Caco-2 (cell line): ENCODE data around the gene DOCK3. TPM values are rescaled to one million over a fixed set of nuclear protein-coding genes. Genes with fewer than 3 reads are reported as not detected.

Source experiments
- BruUV-seq: library from RNA; stranded (reverse); fragments of 400-500 nt; replicated peaks from 2 replicates; lab custom pipeline; 2021; lab: Mats Ljungman, UMichigan
- CTCF ChIA-PET: fragments of 300-600 bp; sonication (Branson Sonifier 250); formaldehyde crosslinking; loops from one replicate; lab custom pipeline; 2022; ENCODE audit warnings: antibody characterized with exemption; lab: Charles Lee
- POLR2A ChIA-PET: fragments of 300-600 bp; sonication (Branson Sonifier 250); formaldehyde crosslinking; loops from one replicate; lab custom pipeline; 2022; ENCODE audit warnings: antibody characterized with exemption; lab: Charles Lee
- DNase-seq, 2 experiments: peaks; one replicate each; pipeline versions ENCODE4 v3.0.0 to v3.0.0-alpha.2; 2020 to 2022
- H3K27me3 ChIP-seq: replicated peaks from 2 replicates; pipeline ENCODE4 v1.6.0; 2011; ENCODE audit warnings: low read length; ENCODE audit not compliant: control insufficient read depth, insufficient read depth
- H3K36me3 ChIP-seq: 2 replicates; pipeline ENCODE4 v1.5.1; 2011; ENCODE audit warnings: low read length; ENCODE audit not compliant: control insufficient read depth, insufficient read depth
- H3K4me1 ChIP-seq: fragments of 250-450 bp; sonication (Bioruptor Pico); 2 replicates; pipeline ENCODE4 v1.5.1; 2020; ENCODE audit warnings: mild to moderate bottlenecking
- H3K4me3 ChIP-seq: 2 replicates; pipeline ENCODE4 v1.5.1; 2011; ENCODE audit warnings: low read depth, mild to moderate bottlenecking, control low read depth, low read length
- H3K9me3 ChIP-seq: fragments of 250-450 bp; sonication (Bioruptor Pico); 2 replicates; pipeline ENCODE4 v1.5.1; 2020; ENCODE audit warnings: mild to moderate bottlenecking, moderate library complexity
- H3K27ac Mint-ChIP-seq: one replicate; pipeline ENCODE4 v1.8.0; 2022; ENCODE audit warnings: mixed read lengths; ENCODE audit not compliant: unreplicated experiment
- H3K27me3 Mint-ChIP-seq: one replicate; pipeline ENCODE4 v1.8.0; 2022; ENCODE audit warnings: mixed read lengths; ENCODE audit not compliant: insufficient read depth, unreplicated experiment
- H3K36me3 Mint-ChIP-seq: one replicate; pipeline ENCODE4 v1.8.0; 2022; ENCODE audit warnings: mild to moderate bottlenecking, mixed read lengths; ENCODE audit not compliant: insufficient read depth, unreplicated experiment
- H3K4me1 Mint-ChIP-seq: one replicate; pipeline ENCODE4 v1.8.0; 2022; ENCODE audit warnings: low read depth, mixed read lengths; ENCODE audit not compliant: unreplicated experiment
- H3K4me3 Mint-ChIP-seq: one replicate; pipeline ENCODE4 v1.8.0; 2022; ENCODE audit warnings: mild to moderate bottlenecking, moderate library complexity, mixed read lengths; ENCODE audit not compliant: unreplicated experiment
- H3K9me3 Mint-ChIP-seq: one replicate; pipeline ENCODE4 v1.8.0; 2022; ENCODE audit warnings: mixed read lengths; ENCODE audit not compliant: unreplicated experiment
- CTCF ChIP-seq, 2 experiments: fragments of 200-600 bp in 1 of 2; IDR thresholded peaks; 1 replicate in 1 of 2; 2 replicates in 1 of 2; pipeline versions ENCODE4 v1.5.1 to v1.8.0; 2011 to 2022; ENCODE audit warnings: antibody characterized with exemption in 1 of 2, control low read depth in 1 of 2, inconsistent platforms in 1 of 2, low read depth in 1 of 2, low read length in 1 of 2, mild to moderate bottlenecking in 1 of 2, moderate library complexity in 1 of 2; ENCODE audit not compliant: insufficient read depth in 1 of 2, severe bottlenecking in 1 of 2, unreplicated experiment in 1 of 2
- intact Hi-C: fragments of 100-400 bp; cut with micrococcal nuclease; formaldehyde crosslinking; loops from one replicate; pipeline ENCODE4 v1.10.0; 2022; ENCODE audit not compliant: unreplicated experiment
- total RNA-seq: library from RNA; stranded (reverse); gene quantifications from 2 replicates; pipeline ENCODE4 v1.2.3, GENCODE V29; 2022

The DOCK3 gene
- total RNA-seq, 1 experiment from 2014 or later: 0.05 TPM

- peaks cover 16% of the 10 kb centered on the region for H3K27me3 Mint-ChIP-seq
- H3K36me3 Mint-ChIP-seq: no peaks in the 10 kb centered on the region
- H3K9me3 ChIP-seq: no peaks in the 10 kb centered on the region
- DNase-seq: no peak
- H3K27ac Mint-ChIP-seq: no peak overlapping the region
- H3K36me3 ChIP-seq: no peaks in the 10 kb centered on the region
- H3K9me3 Mint-ChIP-seq: peaks cover 9% of the 10 kb centered on the region
- no TSS peak for BruUV-seq
- H3K4me1 Mint-ChIP-seq: no peaks in the 10 kb centered on the region
- intact Hi-C loops: no loop called here
- H3K4me3 Mint-ChIP-seq: no peak overlapping the region
- POLR2A ChIA-PET: no interaction called here
- TF ChIP-seq CTCF (IDR thresholded peaks at IDR 0.05; ENCODE audit: insufficient read depth in 1 of 2, low read depth in 1 of 2, low read length in 1 of 2, severe bottlenecking in 1 of 2, unreplicated experiment in 1 of 2): no peak
- no peaks in the 10 kb centered on the region for H3K4me1 ChIP-seq
- H3K27me3 ChIP-seq: no peaks in the 10 kb centered on the region
- CTCF ChIA-PET: no interaction called here
- H3K4me3 ChIP-seq: no peak overlapping the region
Measured at GRCh38 chr3:51063053-51063452, 388.3 kb downstream of the DOCK3 start.

GRCh38 chr3:51075221-51075775 lies 400.6 kb downstream of the DOCK3 start:
- Mint-ChIP-seq H3K27me3 (no peaks in the 10 kb centered on the region), H3K36me3 (no peaks in the 10 kb centered on the region), H3K4me3 (no peak overlapping the region), H3K9me3 (no peaks in the 10 kb centered on the region), H3K27ac (no peak overlapping the region), H3K4me1 (no peaks in the 10 kb centered on the region)
- no peak for TF ChIP-seq CTCF (IDR thresholded peaks at IDR 0.05; ENCODE audit: insufficient read depth in 1 of 2, low read depth in 1 of 2, low read length in 1 of 2, severe bottlenecking in 1 of 2, unreplicated experiment in 1 of 2)
- intact Hi-C loops: no loop called here
- no peaks in the 10 kb centered on the region for H3K4me1 ChIP-seq
- no TSS peak for BruUV-seq
- ChIA-PET CTCF (no interaction called here), POLR2A (no interaction called here)
- H3K27me3 ChIP-seq: no peaks in the 10 kb centered on the region
- DNase-seq: no peak
- no peaks in the 10 kb centered on the region for H3K9me3 ChIP-seq
- H3K36me3 ChIP-seq: no peaks in the 10 kb centered on the region
- H3K4me3 ChIP-seq: no peak overlapping the region

- intact Hi-C loops: no loop called here
- no peaks in the 10 kb centered on the region for H3K27me3 ChIP-seq
- H3K4me1 Mint-ChIP-seq: no peaks in the 10 kb centered on the region
- DNase-seq: no peak
- peaks cover 32% of the 10 kb centered on the region for H3K9me3 Mint-ChIP-seq
- peaks cover 13% of the 10 kb centered on the region; the same call in 1 of the 2 replicates for H3K9me3 ChIP-seq
- no peak for TF ChIP-seq CTCF (IDR thresholded peaks at IDR 0.05; ENCODE audit: insufficient read depth in 1 of 2, low read depth in 1 of 2, low read length in 1 of 2, severe bottlenecking in 1 of 2, unreplicated experiment in 1 of 2)
- BruUV-seq: no TSS peak
- POLR2A ChIA-PET: no interaction called here
- no peaks in the 10 kb centered on the region for H3K36me3 ChIP-seq
- no peak overlapping the region for H3K27ac Mint-ChIP-seq
- CTCF ChIA-PET: no interaction called here
- no peaks in the 10 kb centered on the region for H3K27me3 Mint-ChIP-seq
- H3K4me3 ChIP-seq: no peak overlapping the region
- H3K4me3 Mint-ChIP-seq: no peak overlapping the region
- H3K36me3 Mint-ChIP-seq: no peaks in the 10 kb centered on the region
- H3K4me1 ChIP-seq: no peaks in the 10 kb centered on the region
Measured at GRCh38 chr3:51082363-51082762, 407.6 kb downstream of the DOCK3 start.
